Fibroblast of lung (primary cell): ENCODE results near the gene NEDD4.

ENCODE experiments used
- CTCF ChIP-seq, 2 donors: IDR thresholded peaks in 1 of 2; conservative IDR thresholded peaks in 1 of 2; 1 replicate in 1 of 2; 2 replicates in 1 of 2; pipeline ENCODE4 v1.5.1; 2011 to 2012; ENCODE audit warnings: low read length in 2 of 2, control low read depth in 1 of 2, inconsistent platforms in 1 of 2, low read depth in 1 of 2, mild to moderate bottlenecking in 1 of 2
- EZH2 ChIP-seq: IDR thresholded peaks from 2 replicates; pipeline ENCODE4 v1.5.1; 2012; ENCODE audit warnings: low read length, control low read depth, mild to moderate bottlenecking; ENCODE audit errors: missing control alignments

- TF ChIP-seq CTCF (conservative IDR thresholded peaks at IDR 0.05 in 1 of 2, IDR thresholded peaks at IDR 0.05 in 1 of 2; ENCODE audit: low read depth in 1 of 2, low read length in 2 of 2) (no peak), EZH2 (no peak)
These were observed 39.0 kb upstream of the NEDD4 start for GRCh38 chr15:56032373-56032772.
